H9 (cell line): ENCODE results near the gene LTF. TPM values are rescaled to one million over a fixed set of nuclear protein-coding genes. Genes with fewer than 3 reads are reported as not detected.

Source experiments
- DNase-seq: peaks from one replicate; pipeline ENCODE4 v3.0.0-alpha.2; 2017
- H2AFZ ChIP-seq: one replicate; pipeline ENCODE4 v1.6.1; 2013; ENCODE audit warnings: mild to moderate bottlenecking, low read length, control low read depth, moderate library complexity
- H2AK5ac ChIP-seq: 2 replicates; pipeline ENCODE4 v1.6.1; 2013; ENCODE audit warnings: low read length, control low read depth, mixed read lengths; ENCODE audit not compliant: insufficient read length
- H2BK120ac ChIP-seq: one replicate; pipeline ENCODE4 v1.6.1; 2013; ENCODE audit warnings: low read depth, mild to moderate bottlenecking, low read length, control low read depth, inconsistent platforms; ENCODE audit not compliant: poor library complexity, severe bottlenecking
- H2BK12ac ChIP-seq: 2 replicates; pipeline ENCODE4 v1.6.1; 2013; ENCODE audit warnings: low read length, control low read depth, mixed read lengths, low read depth; ENCODE audit not compliant: insufficient read length
- H2BK15ac ChIP-seq: 2 replicates; pipeline ENCODE4 v1.6.1; 2013; ENCODE audit warnings: low read depth, low read length, control low read depth
- H2BK20ac ChIP-seq: one replicate; pipeline ENCODE4 v1.6.1; 2013; ENCODE audit warnings: low read depth, mild to moderate bottlenecking, low read length, control low read depth, inconsistent platforms; ENCODE audit not compliant: poor library complexity, severe bottlenecking
- H2BK5ac ChIP-seq: 2 replicates; pipeline ENCODE4 v1.6.1; 2013; ENCODE audit warnings: low read length, control low read depth, mixed read lengths; ENCODE audit not compliant: insufficient read length
- H3K14ac ChIP-seq: 2 replicates; pipeline ENCODE4 v1.6.1; 2013; ENCODE audit warnings: low read length, control low read depth; ENCODE audit not compliant: insufficient read depth
- H3K18ac ChIP-seq: 2 replicates; pipeline ENCODE4 v1.6.1; 2013; ENCODE audit warnings: low read depth, mild to moderate bottlenecking, mixed read lengths, low read length, control low read depth; ENCODE audit not compliant: insufficient read length
- H3K23ac ChIP-seq: 2 replicates; pipeline ENCODE4 v1.6.1; 2013; ENCODE audit warnings: low read length, control low read depth, mixed read lengths, low read depth; ENCODE audit not compliant: insufficient read length
- H3K23me2 ChIP-seq: 2 replicates; pipeline ENCODE4 v1.6.1; 2013; ENCODE audit warnings: low read depth, mild to moderate bottlenecking, mixed read lengths, low read length, control low read depth; ENCODE audit not compliant: insufficient read length, poor library complexity, severe bottlenecking
- H3K27ac ChIP-seq: 2 replicates; pipeline ENCODE4 v1.5.1; 2013; ENCODE audit warnings: low read length, control low read depth, mixed read lengths, low read depth; ENCODE audit not compliant: insufficient read length
- H3K27me3 ChIP-seq: 2 replicates; pipeline ENCODE4 v1.6.1; 2013; ENCODE audit warnings: low read length, control low read depth, inconsistent platforms; ENCODE audit not compliant: insufficient read depth
- H3K4ac ChIP-seq: 2 replicates; pipeline ENCODE4 v1.6.1; 2013; ENCODE audit warnings: low read depth, mild to moderate bottlenecking, control low read depth, inconsistent platforms, low read length, moderate library complexity
- H3K4me1 ChIP-seq: 2 replicates; pipeline ENCODE4 v1.6.1; 2013; ENCODE audit warnings: low read length, control low read depth, inconsistent platforms; ENCODE audit not compliant: insufficient read depth
- H3K4me2 ChIP-seq: 2 replicates; pipeline ENCODE4 v1.6.1; 2013; ENCODE audit warnings: low read length, control low read depth, mixed read lengths; ENCODE audit not compliant: insufficient read length, insufficient read depth
- H3K56ac ChIP-seq: 2 replicates; pipeline ENCODE4 v1.6.1; 2013; ENCODE audit warnings: low read depth, mild to moderate bottlenecking, mixed read lengths, low read length, control low read depth; ENCODE audit not compliant: insufficient read length
- H3K79me1 ChIP-seq: 2 replicates; pipeline ENCODE4 v1.6.1; 2013; ENCODE audit warnings: low read depth, mild to moderate bottlenecking, moderate library complexity, low read length, control low read depth, inconsistent platforms; ENCODE audit not compliant: insufficient read depth, poor library complexity, severe bottlenecking
- H3K79me2 ChIP-seq: 2 replicates; pipeline ENCODE4 v1.6.1; 2013; ENCODE audit warnings: low read length, control low read depth, inconsistent platforms; ENCODE audit not compliant: insufficient read depth
- H3K9ac ChIP-seq: 2 replicates; pipeline ENCODE4 v1.6.1; 2013; ENCODE audit warnings: low read length, control low read depth, mixed read lengths; ENCODE audit not compliant: insufficient read length; ENCODE audit errors: extremely low read depth
- H3K9me3 ChIP-seq: one replicate; pipeline ENCODE4 v1.6.1; 2013; ENCODE audit warnings: low read depth, low read length, inconsistent platforms; ENCODE audit not compliant: control insufficient read depth
- H3T11ph ChIP-seq: one replicate; pipeline ENCODE4 v1.6.1; 2013; ENCODE audit warnings: mild to moderate bottlenecking, low read length, control low read depth, inconsistent platforms
- H4K20me1 ChIP-seq: one replicate; pipeline ENCODE4 v1.6.1; 2013; ENCODE audit not compliant: control insufficient read depth, insufficient read length, insufficient read depth
- H4K5ac ChIP-seq: 2 replicates; pipeline ENCODE4 v1.6.1; 2013; ENCODE audit warnings: low read depth, mild to moderate bottlenecking, mixed read lengths, low read length, control low read depth; ENCODE audit not compliant: insufficient read length
- H4K8ac ChIP-seq: replicated peaks from 2 replicates; pipeline ENCODE4 v1.6.1; 2013; ENCODE audit warnings: low read length, control low read depth, mixed read lengths, low read depth; ENCODE audit not compliant: insufficient read length
- H4K91ac ChIP-seq: 2 replicates; pipeline ENCODE4 v1.6.1; 2013; ENCODE audit warnings: low read depth, mild to moderate bottlenecking, moderate library complexity, mixed read lengths, low read length, control low read depth; ENCODE audit not compliant: insufficient read length
- H3K27ac Mint-ChIP-seq, 3 experiments: 2 replicates in 2 of 3; 3 replicates in 1 of 3; pipeline ENCODE4 v1.8.0; 2020 to 2021; ENCODE audit warnings: mixed read lengths in 3 of 3, mild to moderate bottlenecking in 1 of 3, moderate library complexity in 1 of 3
- H3K27me3 Mint-ChIP-seq: 2 replicates; pipeline ENCODE4 v1.8.0; 2021; ENCODE audit warnings: low read depth, mild to moderate bottlenecking, moderate library complexity, mixed read lengths
- H3K36me3 Mint-ChIP-seq, 3 experiments: 2 replicates in 2 of 3; 3 replicates in 1 of 3; pipeline ENCODE4 v1.8.0; 2020 to 2021; ENCODE audit warnings: low read depth in 3 of 3, mixed read lengths in 3 of 3; ENCODE audit not compliant: insufficient read depth in 1 of 3
- H3K4me1 Mint-ChIP-seq, 2 experiments: 2 replicates each; pipeline ENCODE4 v1.8.0; 2020; ENCODE audit warnings: mixed read lengths in 2 of 2
- H3K4me3 Mint-ChIP-seq, 2 experiments: 2 replicates in 1 of 2; 3 replicates in 1 of 2; pipeline ENCODE4 v1.8.0; 2020 to 2021; ENCODE audit warnings: mild to moderate bottlenecking in 2 of 2, mixed read lengths in 2 of 2, moderate library complexity in 1 of 2
- H3K9me3 Mint-ChIP-seq, 2 experiments: 2 replicates in 1 of 2; 3 replicates in 1 of 2; pipeline ENCODE4 v1.8.0; 2020; ENCODE audit warnings: mild to moderate bottlenecking in 2 of 2, mixed read lengths in 2 of 2, moderate library complexity in 1 of 2
- WGBS: extraction: QIAGEN DNeasy Blood & Tissue Kit; methylation state at CpG from one replicate; pipeline ENCODE4 v1.1.7; 2013; ENCODE audit warnings: missing lambda C conversion rate, low lambda C conversion rate, mixed read lengths; ENCODE audit not compliant: insufficient read length; ENCODE audit errors: extremely low coverage; 5-methylcytosine and 5-hydroxymethylcytosine counted together
- total RNA-seq: library from RNA; stranded (reverse); gene quantifications from 2 replicates; pipeline ENCODE4 v1.2.1, GENCODE V29; 2021
- TF ChIP-seq, protein P1 (sequence below): fragments of 200-600 bp; sonication (generic); conservative IDR thresholded peaks from 3 replicates; pipeline ENCODE4 v1.8.0; 2021; ENCODE audit warnings: antibody characterized with exemption, mild to moderate bottlenecking

The LTF gene
- total RNA-seq, 1 experiment from 2014 or later: not detected

DNA sequence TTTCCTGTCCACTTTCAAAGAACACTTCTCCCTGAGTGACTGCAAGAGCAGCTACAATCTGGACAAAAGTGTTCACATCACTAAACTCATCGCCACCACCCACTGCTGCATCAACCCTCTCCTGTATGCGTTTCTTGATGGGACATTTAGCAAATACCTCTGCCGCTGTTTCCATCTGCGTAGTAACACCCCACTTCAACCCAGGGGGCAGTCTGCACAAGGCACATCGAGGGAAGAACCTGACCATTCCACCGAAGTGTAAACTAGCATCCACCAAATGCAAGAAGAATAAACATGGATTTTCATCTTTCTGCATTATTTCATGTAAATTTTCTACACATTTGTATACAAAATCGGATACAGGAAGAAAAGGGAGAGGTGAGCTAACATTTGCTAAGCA is 55.9 kb downstream of the LTF start:
- no peak overlapping the region for H4K91ac ChIP-seq
- no peaks in the 10 kb centered on the region for H4K20me1 ChIP-seq
- no peak overlapping the region for H3K23ac ChIP-seq
- no peak overlapping the region for H4K5ac ChIP-seq
- no peaks in the 10 kb centered on the region for H3K4me1 ChIP-seq
- H3K9me3 Mint-ChIP-seq: no peaks in the 10 kb centered on the region; a peak in 1 of 5 replicates
- no peak overlapping the region for H2BK20ac ChIP-seq
- no peak overlapping the region for H3K4me2 ChIP-seq
- H3K4me1 Mint-ChIP-seq: peaks cover 2 to 5% of the 10 kb centered on the region in 2 experiments; a peak in 2 of 4 replicates
- no peak overlapping the region for H2BK120ac ChIP-seq
- H2BK5ac ChIP-seq: no peak overlapping the region
- H3K27ac Mint-ChIP-seq: no peak overlapping the region
- H4K8ac ChIP-seq: no peak overlapping the region
- H3K9me3 ChIP-seq: no peaks in the 10 kb centered on the region
- no peak overlapping the region for H2BK15ac ChIP-seq
- H3K36me3 Mint-ChIP-seq: no peaks in the 10 kb centered on the region
- no peak overlapping the region for H3K18ac ChIP-seq
- no CpG with 5 or more reads among the region's 7 CpGs for WGBS
- H3K23me2 ChIP-seq: no peaks in the 10 kb centered on the region
- H3K79me2 ChIP-seq: no peaks in the 10 kb centered on the region
- no peak overlapping the region for H3K4me3 Mint-ChIP-seq
- peaks cover under 1% of the 10 kb centered on the region; the same call in 1 of the 2 replicates for H3K27me3 Mint-ChIP-seq
- H2BK12ac ChIP-seq: no peak overlapping the region
- no peak overlapping the region for H3K9ac ChIP-seq
- no peaks in the 10 kb centered on the region for H3K27me3 ChIP-seq
- no peak overlapping the region for H3T11ph ChIP-seq
- DNase-seq: no peak
- no peak overlapping the region for H2AFZ ChIP-seq
- H3K4ac ChIP-seq: no peak overlapping the region
- H3K14ac ChIP-seq: no peak overlapping the region
- H3K56ac ChIP-seq: no peak overlapping the region
- no peak overlapping the region for H3K27ac ChIP-seq
- no peaks in the 10 kb centered on the region for H3K79me1 ChIP-seq
- H2AK5ac ChIP-seq: no peak overlapping the region
- TF ChIP-seq, protein P1, sequence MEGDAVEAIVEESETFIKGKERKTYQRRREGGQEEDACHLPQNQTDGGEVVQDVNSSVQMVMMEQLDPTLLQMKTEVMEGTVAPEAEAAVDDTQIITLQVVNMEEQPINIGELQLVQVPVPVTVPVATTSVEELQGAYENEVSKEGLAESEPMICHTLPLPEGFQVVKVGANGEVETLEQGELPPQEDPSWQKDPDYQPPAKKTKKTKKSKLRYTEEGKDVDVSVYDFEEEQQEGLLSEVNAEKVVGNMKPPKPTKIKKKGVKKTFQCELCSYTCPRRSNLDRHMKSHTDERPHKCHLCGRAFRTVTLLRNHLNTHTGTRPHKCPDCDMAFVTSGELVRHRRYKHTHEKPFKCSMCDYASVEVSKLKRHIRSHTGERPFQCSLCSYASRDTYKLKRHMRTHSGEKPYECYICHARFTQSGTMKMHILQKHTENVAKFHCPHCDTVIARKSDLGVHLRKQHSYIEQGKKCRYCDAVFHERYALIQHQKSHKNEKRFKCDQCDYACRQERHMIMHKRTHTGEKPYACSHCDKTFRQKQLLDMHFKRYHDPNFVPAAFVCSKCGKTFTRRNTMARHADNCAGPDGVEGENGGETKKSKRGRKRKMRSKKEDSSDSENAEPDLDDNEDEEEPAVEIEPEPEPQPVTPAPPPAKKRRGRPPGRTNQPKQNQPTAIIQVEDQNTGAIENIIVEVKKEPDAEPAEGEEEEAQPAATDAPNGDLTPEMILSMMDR: peak; percentile 37; the same call in 2 of the 3 replicates
